Activated T-helper 1 cell treated with anti-CD3 and anti-CD28 coated beads, Interleukin-12 subunit alpha, Interleukin-12 subunit beta, Interleukin-2, Interleukin-4 antibody, amounts not matched to agents 30 ng/mL and 10 ng/mL and 1 ng/mL, durations not matched to agents 14 hours and 24 hours and 36 hours (primary cell): ENCODE results near the gene CMTM8. TPM values are rescaled to one million over a fixed set of nuclear protein-coding genes. Genes with fewer than 3 reads are reported as not detected.

Source experiments
- DNase-seq: peaks from one replicate; pipeline ENCODE4 v3.0.0; 2021; ENCODE audit warnings: low spot score
- H3K27ac Mint-ChIP-seq: one replicate; pipeline ENCODE4 v1.8.0; 2021; ENCODE audit warnings: mild to moderate bottlenecking, mixed read lengths
- H3K27me3 Mint-ChIP-seq: one replicate; pipeline ENCODE4 v1.8.0; 2022; ENCODE audit warnings: mild to moderate bottlenecking, moderate library complexity, mixed read lengths; ENCODE audit not compliant: insufficient read depth
- H3K36me3 Mint-ChIP-seq: one replicate; pipeline ENCODE4 v1.8.0; 2021; ENCODE audit warnings: low read depth, mixed read lengths
- H3K4me1 Mint-ChIP-seq: one replicate; pipeline ENCODE4 v1.8.0; 2021; ENCODE audit warnings: low read depth, mixed read lengths
- H3K4me3 Mint-ChIP-seq: one replicate; pipeline ENCODE4 v1.8.0; 2021; ENCODE audit warnings: mild to moderate bottlenecking, moderate library complexity, mixed read lengths
- H3K9me3 Mint-ChIP-seq: one replicate; pipeline ENCODE4 v1.8.0; 2021; ENCODE audit warnings: mixed read lengths
- intact Hi-C: fragments of 100-400 bp; cut with micrococcal nuclease; formaldehyde crosslinking; loops from one replicate; pipeline ENCODE4 v1.15.1; 2024
- total RNA-seq: library from RNA; stranded (reverse); gene quantifications from 2 replicates; pipeline ENCODE4 v1.2.3, GENCODE V29; 2022

The CMTM8 gene
- total RNA-seq, 1 donor from 2014 or later, result 5.7 TPM

- Mint-ChIP-seq H3K27ac (no peak overlapping the region), H3K4me3 (no peak overlapping the region), H3K4me1 (peaks cover 79% of the 10 kb centered on the region), H3K27me3 (no peaks in the 10 kb centered on the region), H3K36me3 (peaks cover 12% of the 10 kb centered on the region), H3K9me3 (no peaks in the 10 kb centered on the region)
- intact Hi-C loops, result loop anchor here (10.0 kb wide), 1 partner anchor 379 kb away; the partner anchor contains the start of gene CNOT10
- DNase-seq, result no peak
These were observed 67.6 kb downstream of the CMTM8 start for GRCh38 chr3:32306072-32306471.

GRCh38 chr3:32307591-32307990 is 69.1 kb downstream of the CMTM8 start:
- no peak for DNase-seq
- intact Hi-C loops, result loop anchor here (10.0 kb wide), 1 partner anchor 377 kb away; the partner anchor contains the start of gene CNOT10
- H3K4me1 Mint-ChIP-seq, result peaks cover 77% of the 10 kb centered on the region
- no peaks in the 10 kb centered on the region for H3K27me3 Mint-ChIP-seq
- H3K36me3 Mint-ChIP-seq, result peaks cover 10% of the 10 kb centered on the region
- no peaks in the 10 kb centered on the region for H3K9me3 Mint-ChIP-seq
- peak overlapping the region; percentile 6 for H3K4me3 Mint-ChIP-seq
- H3K27ac Mint-ChIP-seq, result peak overlapping the region; percentile 2

GRCh38 chr3:32308378-32308777 is 69.9 kb downstream of the CMTM8 start:
- intact Hi-C loops, result loop anchor here (10.0 kb wide), 1 partner anchor 376 kb away; the partner anchor contains the start of gene CNOT10
- Mint-ChIP-seq H3K4me1 (peaks cover 77% of the 10 kb centered on the region), H3K36me3 (peaks cover 10% of the 10 kb centered on the region), H3K9me3 (no peaks in the 10 kb centered on the region), H3K27me3 (no peaks in the 10 kb centered on the region), H3K27ac (no peak overlapping the region), H3K4me3 (no peak overlapping the region)
- DNase-seq, result no peak

GRCh38 chr3:32309654-32310242 is 71.3 kb downstream of the CMTM8 start:
- H3K27me3 Mint-ChIP-seq, result no peaks in the 10 kb centered on the region
- peaks cover 74% of the 10 kb centered on the region for H3K4me1 Mint-ChIP-seq
- no peak overlapping the region for H3K4me3 Mint-ChIP-seq
- no peak overlapping the region for H3K27ac Mint-ChIP-seq
- H3K9me3 Mint-ChIP-seq, result no peaks in the 10 kb centered on the region
- intact Hi-C loops, result loop anchor here (5.0 to 10.0 kb wide), 2 partner anchors 68 to 375 kb away; partner anchors contain the start of gene CNOT10
- no peak for DNase-seq
- peaks cover 13% of the 10 kb centered on the region for H3K36me3 Mint-ChIP-seq

- H3K27ac Mint-ChIP-seq, result no peak overlapping the region
- no peaks in the 10 kb centered on the region for H3K9me3 Mint-ChIP-seq
- H3K4me1 Mint-ChIP-seq, result peaks cover 68% of the 10 kb centered on the region
- no peak overlapping the region for H3K4me3 Mint-ChIP-seq
- intact Hi-C loops, result loop anchor here (5.0 kb wide), 1 partner anchor 67 kb away; no protein-coding TSS in a partner anchor
- no peak for DNase-seq
- H3K36me3 Mint-ChIP-seq, result peaks cover 13% of the 10 kb centered on the region
- no peaks in the 10 kb centered on the region for H3K27me3 Mint-ChIP-seq
These were observed 71.9 kb downstream of the CMTM8 start for GRCh38 chr3:32310336-32310735.

- intact Hi-C loops, result loop anchor here (5.0 kb wide), 1 partner anchor 66 kb away; no protein-coding TSS in a partner anchor
- peaks cover 60% of the 10 kb centered on the region for H3K4me1 Mint-ChIP-seq
- H3K27me3 Mint-ChIP-seq, result no peaks in the 10 kb centered on the region
- DNase-seq, result no peak
- peaks cover 10% of the 10 kb centered on the region for H3K36me3 Mint-ChIP-seq
- H3K4me3 Mint-ChIP-seq, result no peak overlapping the region
- no peaks in the 10 kb centered on the region for H3K9me3 Mint-ChIP-seq
- no peak overlapping the region for H3K27ac Mint-ChIP-seq
These were observed 72.7 kb downstream of the CMTM8 start for GRCh38 chr3:32310918-32311839.

- peaks cover 8% of the 10 kb centered on the region for H3K36me3 Mint-ChIP-seq
- intact Hi-C loops, result loop anchor here (5.0 kb wide), 1 partner anchor 65 kb away; no protein-coding TSS in a partner anchor
- DNase-seq, result no peak
- H3K27ac Mint-ChIP-seq, result no peak overlapping the region
- no peak overlapping the region for H3K4me3 Mint-ChIP-seq
- peaks cover 61% of the 10 kb centered on the region for H3K4me1 Mint-ChIP-seq
- H3K27me3 Mint-ChIP-seq, result no peaks in the 10 kb centered on the region
- no peaks in the 10 kb centered on the region for H3K9me3 Mint-ChIP-seq
These were observed 73.8 kb downstream of the CMTM8 start for GRCh38 chr3:32312251-32312650.

- peaks cover 4% of the 10 kb centered on the region for H3K36me3 Mint-ChIP-seq
- no peaks in the 10 kb centered on the region for H3K27me3 Mint-ChIP-seq
- H3K4me1 Mint-ChIP-seq, result peaks cover 52% of the 10 kb centered on the region
- no peak overlapping the region for H3K4me3 Mint-ChIP-seq
- no peak for DNase-seq
- no peaks in the 10 kb centered on the region for H3K9me3 Mint-ChIP-seq
- intact Hi-C loops, result loop anchor here (1.0 to 5.0 kb wide), 2 partner anchors 17 to 64 kb away; no protein-coding TSS in a partner anchor
- no peak overlapping the region for H3K27ac Mint-ChIP-seq
These were observed 74.7 kb downstream of the CMTM8 start for GRCh38 chr3:32313169-32313568.

- H3K4me1 Mint-ChIP-seq, result peaks cover 45% of the 10 kb centered on the region
- H3K27ac Mint-ChIP-seq, result peak overlapping the region; percentile 78
- intact Hi-C loops, result loop anchor here (1.0 to 5.0 kb wide), 4 partner anchors 11 to 63 kb away; no protein-coding TSS in a partner anchor
- peaks cover 3% of the 10 kb centered on the region for H3K36me3 Mint-ChIP-seq
- no peaks in the 10 kb centered on the region for H3K9me3 Mint-ChIP-seq
- no peaks in the 10 kb centered on the region for H3K27me3 Mint-ChIP-seq
- H3K4me3 Mint-ChIP-seq, result peak overlapping the region; percentile 69
- peak; percentile 10 for DNase-seq
These were observed 75.4 kb downstream of the CMTM8 start for GRCh38 chr3:32313723-32314473.

GRCh38 chr3:32315441-32315840 is 77.0 kb downstream of the CMTM8 start:
- Mint-ChIP-seq H3K27ac (no peak overlapping the region), H3K36me3 (peaks cover 5% of the 10 kb centered on the region), H3K4me3 (no peak overlapping the region), H3K27me3 (no peaks in the 10 kb centered on the region), H3K4me1 (peaks cover 47% of the 10 kb centered on the region), H3K9me3 (no peaks in the 10 kb centered on the region)
- intact Hi-C loops, result loop anchor here (2.0 kb wide), 1 partner anchor 15 kb away; no protein-coding TSS in a partner anchor
- DNase-seq, result no peak

- Mint-ChIP-seq H3K27me3 (no peaks in the 10 kb centered on the region), H3K9me3 (no peaks in the 10 kb centered on the region), H3K36me3 (peaks cover 5% of the 10 kb centered on the region), H3K4me3 (no peak overlapping the region), H3K4me1 (peaks cover 53% of the 10 kb centered on the region), H3K27ac (no peak overlapping the region)
- DNase-seq, result no peak
- intact Hi-C loops, result no loop called here
These were observed 77.8 kb downstream of the CMTM8 start for GRCh38 chr3:32316319-32316718.

GRCh38 chr3:32316976-32317375 is 78.5 kb downstream of the CMTM8 start:
- Mint-ChIP-seq H3K27ac (no peak overlapping the region), H3K9me3 (no peaks in the 10 kb centered on the region), H3K4me1 (peaks cover 46% of the 10 kb centered on the region), H3K4me3 (no peak overlapping the region), H3K27me3 (no peaks in the 10 kb centered on the region), H3K36me3 (peaks cover 5% of the 10 kb centered on the region)
- DNase-seq, result no peak
- intact Hi-C loops, result no loop called here
